Central memory CD4-positive, alpha-beta T cell (primary cell): Measurements from ENCODE around the gene RPS6KC1.
"Not testable (repeated sequence)": the region's sequence is repeated elsewhere in the genome, so short reads cannot be mapped to it uniquely, and the experiment has no call there.

Experiments
- DNase-seq: peaks from one replicate; pipeline ENCODE4 v3.0.0; 2022
- total RNA-seq, 3 experiments: gene quantifications; one replicate each; lab custom pipeline; 2026; lab: John Stamatoyannopoulos, UW

The RPS6KC1 gene
- total RNA-seq, result 22.8 to 37.8 (median 26.1) reads per million in 3 experiments

DNA sequence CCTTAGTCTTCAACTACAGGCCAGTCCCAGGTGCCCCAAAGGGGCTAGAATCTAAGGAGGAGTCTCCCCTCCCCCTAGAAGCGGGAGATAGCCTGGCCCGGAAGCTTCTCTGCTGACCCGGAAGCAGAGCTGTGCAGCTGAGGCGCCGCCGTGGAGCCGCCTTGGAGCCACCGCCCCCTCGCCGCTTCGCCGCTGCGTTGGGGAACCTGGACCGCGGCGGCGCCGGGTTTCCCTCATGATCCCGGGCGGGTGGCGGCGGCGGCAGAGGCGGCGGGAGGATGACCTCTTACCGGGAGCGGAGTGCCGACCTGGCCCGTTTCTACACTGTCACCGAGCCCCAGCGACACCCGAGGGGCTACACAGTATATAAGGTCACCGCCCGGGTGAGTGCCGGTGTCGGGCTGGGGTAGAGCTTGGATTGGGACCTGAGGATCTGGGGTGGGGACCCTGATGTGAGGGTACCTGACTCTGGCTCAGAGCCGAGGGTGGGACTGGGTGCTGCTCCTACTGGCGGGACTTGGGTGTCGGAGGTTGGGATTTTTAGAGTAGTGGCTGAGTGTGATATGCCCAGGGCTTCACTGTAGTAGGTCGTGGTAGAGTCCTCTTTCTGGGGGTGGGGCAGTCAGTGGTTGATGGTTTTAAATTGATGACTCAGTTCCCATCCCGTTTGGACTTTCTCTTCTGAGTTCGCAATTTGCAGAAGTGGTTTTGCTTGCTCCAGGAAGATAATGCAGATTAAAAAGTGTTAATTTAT lies at the start of gene RPS6KC1:
Gene RPS6KC1 (plus strand): TSS at position 115 of the 754 bp plus-strand sequence. CDS start 164 bp downstream, at position 279.
- peak; percentile 72 for DNase-seq

- no peak for DNase-seq
These were observed 47.8 kb upstream of the RPS6KC1 start for GRCh38 chr1:213003256-213003655.

- no peak for DNase-seq
These were observed 42.5 kb upstream of the RPS6KC1 start for GRCh38 chr1:213008564-213008963.

- DNase-seq, result no peak
These were observed 36.4 kb upstream of the RPS6KC1 start for GRCh38 chr1:213014642-213015041.

- DNase-seq, result peak; percentile 95
These were observed 35.7 kb upstream of the RPS6KC1 start, which contains the start of gene ANGEL2 for GRCh38 chr1:213015099-213016050. Gene ANGEL2 (minus strand): TSS chr1:213015867. CDS start chr1:213015671, 196 bp downstream.

DNA sequence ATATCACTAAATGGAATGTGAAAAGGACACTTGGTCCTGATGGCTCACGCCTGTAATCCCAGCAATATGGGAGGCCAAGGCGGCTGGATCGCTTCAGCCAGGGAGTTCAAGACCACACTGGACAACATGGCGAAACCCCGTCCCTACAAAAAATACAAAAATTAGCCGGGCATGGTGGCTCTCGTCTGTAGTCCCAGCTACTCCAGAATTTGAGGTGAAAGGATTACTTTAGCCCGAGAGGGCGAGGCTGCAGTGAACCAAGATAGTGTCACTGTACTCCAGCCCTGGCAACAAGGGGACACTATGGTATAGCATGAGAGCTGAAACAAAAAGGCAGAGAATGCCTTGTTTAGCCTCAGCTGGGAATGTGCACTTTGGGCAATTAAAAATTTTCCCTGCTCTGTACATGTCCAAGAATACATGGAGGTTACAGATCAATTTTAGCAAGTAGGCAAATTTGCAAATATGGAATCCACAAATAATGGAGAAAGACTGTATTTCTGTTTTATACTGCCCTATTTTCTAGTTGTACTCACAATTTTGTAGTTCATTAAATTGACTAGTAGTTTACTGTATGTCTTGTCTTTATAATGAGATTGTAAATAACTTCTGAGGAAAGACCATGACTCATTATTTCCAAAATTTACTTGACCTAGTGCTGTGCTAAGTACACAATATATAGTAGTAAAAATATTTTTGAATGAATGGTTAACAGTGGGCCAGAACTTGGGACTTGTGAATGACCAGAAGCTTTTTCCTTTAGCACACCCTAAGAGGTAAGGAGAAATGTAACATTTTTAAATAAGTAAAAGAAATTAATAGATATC lies 33.4 kb upstream of the RPS6KC1 start:
- DNase-seq, result no peak

DNA sequence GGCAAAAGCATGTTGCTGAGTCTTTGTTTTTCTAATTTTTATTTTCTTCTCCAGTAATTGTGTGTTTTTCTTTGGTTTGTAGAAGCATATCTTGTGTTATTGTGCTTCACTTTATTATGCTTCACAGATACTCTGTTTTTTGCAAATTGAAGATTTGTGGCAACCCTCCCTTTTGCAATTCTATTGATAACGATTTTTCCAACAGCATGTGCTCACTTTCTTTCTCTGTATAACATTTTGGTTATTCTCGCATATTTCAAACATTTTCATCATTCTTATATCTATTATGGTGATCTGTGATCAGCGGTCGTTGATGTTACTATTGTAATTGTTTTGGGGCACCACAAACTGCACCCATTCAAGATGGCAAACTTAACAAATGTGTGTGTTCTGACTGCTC lies 31.6 kb upstream of the RPS6KC1 start:
- DNase-seq, result no peak

- DNase-seq, result no peak
These were observed 31.0 kb upstream of the RPS6KC1 start for GRCh38 chr1:213020016-213020415.

GRCh38 chr1:213027024-213027423 lies 24.0 kb upstream of the RPS6KC1 start:
- not testable (repeated sequence) for DNase-seq

- no peak for DNase-seq
These were observed 18.4 kb upstream of the RPS6KC1 start for GRCh38 chr1:213032651-213033050.

- DNase-seq, result no peak
These were observed 16.3 kb upstream of the RPS6KC1 start for GRCh38 chr1:213034713-213035112.

DNA sequence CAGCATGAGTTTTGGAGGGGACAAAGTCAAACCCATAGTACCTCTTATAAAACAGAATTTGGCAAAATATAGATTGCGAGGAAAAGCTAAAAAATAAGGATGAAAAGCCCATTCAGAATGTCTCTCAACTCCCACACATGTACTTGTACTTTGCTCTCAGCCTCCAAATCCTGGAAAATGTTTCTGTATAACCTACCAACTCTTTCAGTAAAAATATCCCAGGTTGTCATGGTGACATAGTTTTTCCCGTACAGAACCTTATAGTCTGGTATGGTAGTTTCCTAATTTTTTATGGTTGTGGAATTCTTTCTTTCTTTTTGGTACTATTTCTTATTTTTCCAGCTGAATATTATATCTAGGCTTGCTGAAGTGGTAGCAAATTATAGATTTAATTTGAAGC lies 15.5 kb upstream of the RPS6KC1 start:
- DNase-seq, result no peak

DNA sequence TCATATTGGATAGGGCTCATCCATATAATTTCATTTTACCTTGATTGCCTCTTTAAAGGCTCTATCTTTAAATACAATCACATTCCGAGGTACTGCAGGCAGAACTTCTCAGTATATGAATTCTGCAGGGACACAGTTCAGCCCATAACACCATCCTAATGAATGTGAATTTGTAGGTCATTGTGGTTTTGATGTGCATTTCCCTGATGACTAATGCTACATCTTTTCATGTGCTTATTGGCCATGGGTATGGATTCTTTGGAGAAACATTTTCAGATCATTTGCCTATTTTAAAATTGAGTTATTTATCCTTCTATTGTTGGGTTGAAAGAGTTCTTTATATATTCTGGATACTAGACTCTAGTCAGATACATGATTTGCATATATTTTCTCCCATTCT lies 9.6 kb upstream of the RPS6KC1 start:
- no peak for DNase-seq

DNA sequence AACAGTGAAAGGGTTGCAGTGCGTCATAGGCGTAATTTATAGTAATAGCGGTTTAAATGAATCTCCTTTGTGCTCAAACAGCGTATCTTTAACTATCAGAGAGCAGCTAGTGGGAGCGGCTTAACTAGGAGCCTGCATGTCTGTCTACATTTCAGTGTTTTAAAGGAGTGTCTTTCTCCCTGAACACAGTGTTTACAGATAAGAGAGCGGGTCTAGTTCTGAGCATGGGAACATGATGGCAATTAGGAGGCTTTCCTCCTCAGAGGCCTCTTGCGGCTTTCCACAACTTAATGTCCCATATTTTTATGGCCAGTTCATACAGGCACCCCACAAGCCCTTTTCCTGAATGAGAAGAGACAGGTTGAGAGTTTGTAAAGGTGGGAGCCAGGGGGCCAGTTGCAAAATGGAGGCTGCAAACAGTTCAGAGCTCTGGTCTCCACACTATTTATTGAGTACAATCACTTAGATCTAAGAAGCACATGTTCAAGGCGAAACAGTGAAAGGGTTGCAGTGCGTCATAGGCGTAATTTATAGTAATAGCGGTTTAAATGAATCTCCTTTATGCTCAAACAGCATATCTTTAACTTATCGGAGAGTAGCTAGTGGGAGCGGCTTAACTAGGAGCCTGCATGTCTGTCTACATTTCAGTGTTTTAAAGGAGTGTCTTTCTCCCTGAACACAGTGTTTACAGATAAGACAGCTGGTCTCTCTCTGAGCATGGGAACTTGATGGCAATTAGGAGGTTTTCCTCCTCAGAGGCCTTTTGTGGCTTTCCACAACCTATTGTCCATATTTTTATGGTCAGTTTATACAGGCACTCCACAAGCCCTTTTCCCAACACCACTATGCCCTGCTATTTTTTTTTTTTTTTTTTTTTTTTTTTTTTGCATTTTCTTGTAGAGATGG lies 5.5 kb upstream of the RPS6KC1 start:
- not testable (repeated sequence) for DNase-seq

- DNase-seq, result no peak
These were observed 1.8 kb upstream of the RPS6KC1 start for GRCh38 chr1:213049232-213049631.

DNA sequence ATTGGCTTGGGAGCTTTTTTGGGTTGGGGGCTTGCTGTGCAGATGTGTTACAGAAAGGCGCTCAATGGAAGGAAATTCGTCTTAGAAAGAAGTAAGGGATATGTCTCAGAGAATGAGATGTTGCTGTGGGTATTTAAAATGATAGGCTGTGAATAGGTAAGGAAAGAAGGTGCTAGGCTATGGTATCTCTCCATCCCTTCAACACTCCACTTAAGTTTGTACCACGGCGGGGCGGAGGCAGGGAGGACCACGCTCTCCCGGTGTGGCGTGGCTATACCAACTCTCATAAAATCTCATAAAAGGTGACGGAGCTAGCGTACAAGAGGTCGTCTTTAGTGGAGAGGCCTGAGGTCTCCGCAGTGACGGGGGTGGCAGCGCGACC lies 305 bp upstream of the RPS6KC1 start:
- no peak for DNase-seq

DNA sequence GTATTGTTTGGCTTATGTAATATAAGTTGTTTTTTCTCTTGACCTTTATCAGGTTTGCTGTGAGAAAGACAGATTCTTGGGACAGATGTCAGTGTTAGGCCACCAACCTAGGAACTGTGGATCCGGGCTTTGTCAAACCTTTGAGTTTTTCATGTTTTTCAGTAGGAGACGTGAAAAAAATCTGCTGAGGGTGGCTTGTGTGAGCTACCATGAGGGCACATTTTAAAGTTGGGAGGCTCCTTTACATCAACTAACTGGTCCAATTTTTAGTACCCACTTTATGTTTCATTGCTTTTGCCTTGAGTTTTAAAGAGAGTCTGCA lies 801 bp downstream of the RPS6KC1 start:
- DNase-seq, result no peak

GRCh38 chr1:213053455-213053854 lies 2.4 kb downstream of the RPS6KC1 start:
- no peak for DNase-seq

DNA sequence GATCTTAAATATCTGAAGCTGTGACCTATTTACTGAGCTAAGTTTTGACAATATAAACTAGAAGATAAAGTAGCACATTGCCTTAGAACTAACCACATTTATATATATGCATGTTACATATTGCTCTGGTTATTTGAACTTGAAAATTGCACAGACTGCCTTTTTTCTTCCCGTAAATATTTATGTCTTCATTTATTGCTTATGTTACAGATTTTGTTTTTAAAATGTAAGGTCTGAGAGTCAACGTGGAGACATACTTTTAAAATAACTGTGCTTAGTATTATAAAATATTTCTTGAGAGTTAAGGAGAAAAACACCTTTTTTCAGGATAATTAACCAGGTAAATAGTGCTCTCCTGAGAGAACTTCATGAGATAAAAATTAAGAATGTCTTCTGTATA lies 3.1 kb downstream of the RPS6KC1 start:
- no peak for DNase-seq

DNA sequence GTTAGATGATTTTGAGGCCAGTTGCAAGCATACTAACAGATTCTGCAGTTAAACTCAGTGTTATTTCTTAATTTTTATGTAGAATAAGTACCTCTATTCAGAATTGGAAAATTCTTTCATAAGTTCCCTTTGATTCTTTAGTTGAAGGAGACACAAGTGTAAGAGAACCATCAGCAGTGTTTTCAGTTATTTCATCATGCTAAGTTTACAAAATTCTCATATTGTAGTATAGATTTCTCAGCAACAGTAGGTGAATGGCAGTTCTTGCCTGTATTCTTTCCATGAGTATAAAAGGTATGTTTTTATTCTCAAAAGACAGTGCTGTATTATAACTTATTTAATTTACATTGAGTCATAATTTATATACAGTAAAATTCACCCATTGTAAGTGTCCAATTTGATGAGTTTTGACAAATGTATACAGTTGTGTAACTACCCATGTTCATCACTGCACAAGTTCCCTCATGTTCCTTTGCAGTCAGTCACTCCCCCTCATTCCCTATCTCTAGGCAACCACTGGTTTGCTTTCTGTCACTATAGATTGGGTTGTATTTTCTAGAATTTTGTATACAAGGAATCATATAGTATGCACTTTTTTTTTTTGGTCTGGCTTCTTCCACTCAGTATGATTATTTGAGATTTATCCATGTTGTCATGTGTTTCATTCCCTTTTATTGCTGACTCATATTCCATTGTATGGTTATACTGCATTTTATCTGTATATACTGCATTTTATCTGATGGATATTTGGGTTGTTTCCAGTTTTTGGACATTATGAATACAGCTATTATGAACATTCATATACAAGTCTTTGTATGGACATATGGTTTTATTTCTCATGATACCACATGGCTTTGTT lies 3.9 kb downstream of the RPS6KC1 start:
- no peak for DNase-seq

- DNase-seq, result no peak
These were observed 4.7 kb downstream of the RPS6KC1 start for GRCh38 chr1:213055767-213056166.
